ENCODE data around the gene HAUS8. TPM values are rescaled to one million over a fixed set of nuclear protein-coding genes. Genes with fewer than 3 reads are reported as not detected.

The HAUS8 gene
- total RNA-seq = 3.8 and 4.2 TPM in 2 replicates

GRCh38 chr19:17075035-17075863 is at the start of gene HAUS8, which contains the start of gene MYO9B:
Gene HAUS8, minus strand, starts transcription at chr19:17075452. Its CDS starts 30 bp downstream, at chr19:17075422.
Gene MYO9B, plus strand, starts transcription at chr19:17075777. Its CDS starts 25,941 bp downstream, at chr19:17101718.

GRCh38 chr19:17026706-17027534 is 48.3 kb downstream of the HAUS8 start, which contains the start of gene CPAMD8:
Gene CPAMD8, minus strand, starts transcription at chr19:17026810. Its CDS starts 168 bp downstream, at chr19:17026642.

Other genes starting within 250 kb of the HAUS8 start
- gene SIN3B, start 246.1 kb downstream of the HAUS8 start, total RNA-seq = 25.1 and 72.7 TPM in 2 replicates
- gene F2RL3, start 186.5 kb downstream of the HAUS8 start, total RNA-seq = 3.4 and 7.0 TPM in 2 replicates
- 1.5 and 2.7 TPM in 2 replicates for gene CPAMD8, start 48.6 kb downstream of the HAUS8 start, total RNA-seq
- gene MYO9B, start 325 bp upstream of the HAUS8 start, total RNA-seq = 38.7 and 75.2 TPM in 2 replicates
- gene USE1, start 139.9 kb upstream of the HAUS8 start, total RNA-seq = 12.8 and 22.0 TPM in 2 replicates
- 1.5 and 2.1 TPM in 2 replicates for gene OCEL1, start 150.8 kb upstream of the HAUS8 start, total RNA-seq
- gene NR2F6, start 170.5 kb upstream of the HAUS8 start, total RNA-seq = 29.3 and 39.3 TPM in 2 replicates
- 27.4 and 34.0 TPM in 2 replicates for gene USHBP1, start 189.3 kb upstream of the HAUS8 start, total RNA-seq
- 91.3 and 113 TPM in 2 replicates for gene BABAM1, start 192.0 kb upstream of the HAUS8 start, total RNA-seq
- gene ANKLE1, start 206.4 kb upstream of the HAUS8 start, total RNA-seq = 0.49 and 0.76 TPM in 2 replicates
- gene ABHD8, start 228.0 kb upstream of the HAUS8 start, total RNA-seq = 5.2 and 7.2 TPM in 2 replicates
- 16.3 and 24.4 TPM in 2 replicates for gene MRPL34, start 230.4 kb upstream of the HAUS8 start, total RNA-seq
- gene DDA1, start 234.1 kb upstream of the HAUS8 start, total RNA-seq = 14.4 and 38.8 TPM in 2 replicates